ENCODE results near the gene A1BG. TPM values are rescaled to one million over a fixed set of nuclear protein-coding genes. Genes with fewer than 3 reads are reported as not detected.

The A1BG gene
- polyA plus RNA-seq, 1 experiment: 15.5 TPM

DNA sequence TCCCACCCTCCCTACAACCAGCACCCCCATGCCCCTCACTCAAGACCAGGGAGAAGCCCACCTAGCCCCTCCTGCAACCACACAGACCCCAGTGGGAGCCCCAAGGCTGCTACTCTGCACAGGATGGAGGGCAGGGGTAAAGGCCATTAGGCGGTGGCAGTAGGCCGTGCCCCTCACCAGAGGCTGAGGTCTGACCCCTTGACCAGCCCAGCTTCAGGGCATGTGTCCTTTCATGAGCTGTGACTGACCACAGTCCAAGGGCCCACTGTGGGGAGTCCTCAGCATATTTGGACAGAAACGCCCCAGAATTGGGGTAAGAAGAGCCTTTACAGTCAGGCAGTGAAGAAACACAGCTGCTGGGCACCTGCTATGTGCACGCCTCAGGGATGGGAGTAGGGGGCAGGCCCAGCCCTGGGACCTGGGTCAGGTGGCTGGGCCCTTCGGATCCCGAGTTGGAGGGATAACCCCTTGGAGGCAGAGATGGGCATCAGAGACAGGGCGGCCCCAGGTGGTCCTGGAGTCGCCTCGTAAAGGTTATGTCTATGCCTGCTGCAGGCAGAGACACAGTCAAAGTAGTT is 32.1 kb upstream of the A1BG start:
- CTCF ChIA-PET: no interaction called here
- POLR2A ChIA-PET: no interaction called here
- TF ChIP-seq, protein P1, sequence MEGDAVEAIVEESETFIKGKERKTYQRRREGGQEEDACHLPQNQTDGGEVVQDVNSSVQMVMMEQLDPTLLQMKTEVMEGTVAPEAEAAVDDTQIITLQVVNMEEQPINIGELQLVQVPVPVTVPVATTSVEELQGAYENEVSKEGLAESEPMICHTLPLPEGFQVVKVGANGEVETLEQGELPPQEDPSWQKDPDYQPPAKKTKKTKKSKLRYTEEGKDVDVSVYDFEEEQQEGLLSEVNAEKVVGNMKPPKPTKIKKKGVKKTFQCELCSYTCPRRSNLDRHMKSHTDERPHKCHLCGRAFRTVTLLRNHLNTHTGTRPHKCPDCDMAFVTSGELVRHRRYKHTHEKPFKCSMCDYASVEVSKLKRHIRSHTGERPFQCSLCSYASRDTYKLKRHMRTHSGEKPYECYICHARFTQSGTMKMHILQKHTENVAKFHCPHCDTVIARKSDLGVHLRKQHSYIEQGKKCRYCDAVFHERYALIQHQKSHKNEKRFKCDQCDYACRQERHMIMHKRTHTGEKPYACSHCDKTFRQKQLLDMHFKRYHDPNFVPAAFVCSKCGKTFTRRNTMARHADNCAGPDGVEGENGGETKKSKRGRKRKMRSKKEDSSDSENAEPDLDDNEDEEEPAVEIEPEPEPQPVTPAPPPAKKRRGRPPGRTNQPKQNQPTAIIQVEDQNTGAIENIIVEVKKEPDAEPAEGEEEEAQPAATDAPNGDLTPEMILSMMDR (IDR thresholded peaks at IDR 0.05; ENCODE audit: insufficient read depth, low read depth, low read length): no peak
- peaks cover 2% of the 10 kb centered on the region for H3K36me3 ChIP-seq (ENCODE audit: control insufficient read depth, insufficient read depth, low read length)
- no peak overlapping the region for H3K4me3 ChIP-seq (ENCODE audit: low read depth, low read length)
- DNase-seq (ENCODE audit: low read depth): no peak
- H3K27me3 ChIP-seq (ENCODE audit: control insufficient read depth, insufficient read depth, low read length): no peaks in the 10 kb centered on the region

DNA sequence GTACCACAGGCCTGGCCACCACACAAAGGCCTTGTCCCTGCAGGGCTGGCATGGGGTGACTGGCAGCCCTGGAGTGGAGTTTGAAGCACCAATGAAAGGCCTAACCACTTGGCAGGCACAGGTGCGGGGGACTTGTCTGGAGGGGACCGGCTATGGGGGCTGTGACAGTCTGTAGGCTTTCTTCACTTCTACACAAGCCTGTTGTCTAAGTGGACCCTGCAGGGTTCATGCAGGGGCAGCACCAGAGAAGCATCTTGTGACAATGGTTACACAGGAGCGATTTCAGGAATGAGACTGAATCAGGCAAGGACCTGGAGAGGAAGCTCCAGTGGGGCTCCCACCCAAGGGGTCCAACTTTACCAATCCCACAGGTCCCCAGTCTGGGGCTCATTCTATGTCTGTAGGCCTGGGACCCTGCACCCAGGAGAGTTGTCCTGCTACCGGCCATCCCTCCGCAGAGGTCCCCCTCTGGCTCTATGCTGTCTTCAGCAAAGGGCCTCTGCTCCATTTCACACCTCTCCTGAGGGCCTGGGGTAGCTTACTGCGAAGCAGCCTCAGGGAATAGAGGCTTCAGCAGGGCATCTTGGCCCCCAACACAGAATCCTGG is 29.8 kb upstream of the A1BG start:
- TF ChIP-seq, protein P1 (IDR thresholded peaks at IDR 0.05; ENCODE audit: insufficient read depth, low read depth, low read length): no peak
- CTCF ChIA-PET: no interaction called here
- POLR2A ChIA-PET: interaction anchor here (0.7 kb wide), 1 partner anchor 20 kb away, joined by 9 read pairs; the partner anchor contains the start of gene ZNF497
- H3K27me3 ChIP-seq (ENCODE audit: control insufficient read depth, insufficient read depth, low read length): no peaks in the 10 kb centered on the region
- no peaks in the 10 kb centered on the region for H3K36me3 ChIP-seq (ENCODE audit: control insufficient read depth, insufficient read depth, low read length)
- DNase-seq (ENCODE audit: low read depth): no peak
- H3K4me3 ChIP-seq (ENCODE audit: low read depth, low read length): no peak overlapping the region

GRCh38 chr19:58381460-58382212 is 28.3 kb upstream of the A1BG start:
- no peaks in the 10 kb centered on the region for H3K36me3 ChIP-seq (ENCODE audit: control insufficient read depth, insufficient read depth, low read length)
- CTCF ChIA-PET: interaction anchor here (0.6 kb wide), 1 partner anchor 169 kb away, joined by 3 read pairs; no protein-coding TSS in a partner anchor
- H3K4me3 ChIP-seq (ENCODE audit: low read depth, low read length): peak overlapping the region; percentile 62
- POLR2A ChIA-PET: interaction anchor here (0.7 kb wide), 1 partner anchor 25 kb away, joined by 3 read pairs; no protein-coding TSS in a partner anchor
- no peaks in the 10 kb centered on the region for H3K27me3 ChIP-seq (ENCODE audit: control insufficient read depth, insufficient read depth, low read length)
- TF ChIP-seq, protein P1 (IDR thresholded peaks at IDR 0.05; ENCODE audit: insufficient read depth, low read depth, low read length): no peak
- no peak for DNase-seq (ENCODE audit: low read depth)

- ChIA-PET POLR2A (interaction anchor here (0.7 kb wide), 1 partner anchor 24 kb away, joined by 3 read pairs; no protein-coding TSS in a partner anchor), CTCF (interaction anchor here (0.6 kb wide), 1 partner anchor 168 kb away, joined by 3 read pairs; no protein-coding TSS in a partner anchor)
- Histone ChIP-seq H3K4me3 (ENCODE audit: low read depth, low read length) (peak within 1 kb of the TSS; percentile 62), H3K27me3 (ENCODE audit: control insufficient read depth, insufficient read depth, low read length) (no peaks in the 10 kb centered on the region), H3K36me3 (ENCODE audit: control insufficient read depth, insufficient read depth, low read length) (no peaks in the 10 kb centered on the region)
- peak; percentile 100 for DNase-seq (ENCODE audit: low read depth)
- TF ChIP-seq, protein P1 (IDR thresholded peaks at IDR 0.05; ENCODE audit: insufficient read depth, low read depth, low read length): no peak
These were observed 27.6 kb upstream of the A1BG start, which contains the start of gene ZNF837 for GRCh38 chr19:58380662-58381459. TSS of gene ZNF837 (minus strand) at chr19:58381030. CDS start at chr19:58369332, 11,698 bp downstream.
